GM12878 (cell line): ENCODE data around the gene ALG10B. TPM values are rescaled to one million over a fixed set of nuclear protein-coding genes. Genes with fewer than 3 reads are reported as not detected.

Experiments used
- ATAC-seq: fragments of 200-7000 bp; cut with Tn5 transposase; 3 replicates; pipeline ENCODE4 v1.9.1; 2020; ENCODE audit warnings: mild to moderate bottlenecking, moderate library complexity
- BruUV-seq: library from RNA; stranded (reverse); fragments of 400-500 nt; replicated peaks from 2 replicates; lab custom pipeline; 2021; lab: Mats Ljungman, UMichigan
- CTCF ChIA-PET: fragments of 300-600 bp; sonication (Branson Sonifier 250); formaldehyde crosslinking; extraction: SDS; loops from one replicate; lab custom pipeline; 2021; ENCODE audit warnings: inconsistent platforms; lab: Yijun Ruan, JAX
- POLR2A ChIA-PET: fragments of 350-600 bp; formaldehyde crosslinking; extraction: SDS; loops from one replicate; lab custom pipeline; 2021; ENCODE audit warnings: inconsistent platforms; lab: Charles Lee
- RAD21 ChIA-PET: fragments of 300-600 bp; sonication (Branson Sonifier 250); formaldehyde crosslinking; loops from one replicate; lab custom pipeline; 2023; ENCODE audit warnings: antibody characterized with exemption; ENCODE audit not compliant: unreplicated experiment; lab: Charles Lee
- SMC1A ChIA-PET: fragments of 300-600 bp; sonication (Branson Sonifier 250); formaldehyde crosslinking; loops from one replicate; lab custom pipeline; 2023; ENCODE audit not compliant: unreplicated experiment, uncharacterized antibody; lab: Charles Lee
- DNase-seq: peaks from one replicate; pipeline ENCODE4 v3.0.0-alpha.2; 2011; ENCODE audit warnings: low read depth, low spot score
- FAIRE-seq: peaks from 3 replicates; lab custom pipeline; 2011; peaks lifted over from hg19 to GRCh38; lab: Jason Lieb, UNC
- H2AFZ ChIP-seq: 2 replicates; pipeline ENCODE4 v1.6.0; 2011; ENCODE audit warnings: low read depth, low read length, control low read depth; ENCODE audit not compliant: control insufficient read depth
- H3K27ac ChIP-seq: 2 replicates; pipeline ENCODE4 v1.5.1; 2011; ENCODE audit warnings: control low read depth; ENCODE audit not compliant: control insufficient read depth, insufficient read depth
- H3K27me3 ChIP-seq, 2 experiments: replicated peaks in 1 of 2; 2 replicates each; pipeline versions ENCODE4 v1.6.0 to v1.6.1; 2011; ENCODE audit warnings: low read length in 1 of 2; ENCODE audit not compliant: control insufficient read depth in 2 of 2, insufficient read depth in 2 of 2
- H3K36me3 ChIP-seq, 2 experiments: 2 replicates each; pipeline ENCODE4 v1.5.1; 2011; ENCODE audit warnings: low read length in 1 of 2; ENCODE audit not compliant: control insufficient read depth in 2 of 2, insufficient read depth in 2 of 2
- H3K4me1 ChIP-seq: 2 replicates; pipeline ENCODE4 v1.6.1; 2011; ENCODE audit warnings: mild to moderate bottlenecking, low read length, moderate library complexity, mixed read lengths; ENCODE audit not compliant: control insufficient read depth, insufficient read depth
- H3K4me2 ChIP-seq: 2 replicates; pipeline ENCODE4 v1.6.0; 2011; ENCODE audit warnings: control low read depth; ENCODE audit not compliant: control insufficient read depth, insufficient read depth
- H3K4me3 ChIP-seq: fragments of 200-600 bp; sonication (generic); 2 replicates; pipeline ENCODE4 v1.5.1; 2016
- H3K79me2 ChIP-seq: 2 replicates; pipeline ENCODE4 v1.6.0; 2011; ENCODE audit warnings: low read length; ENCODE audit not compliant: control insufficient read depth, insufficient read depth
- H3K9ac ChIP-seq: 2 replicates; pipeline ENCODE4 v1.8.0; 2011; ENCODE audit warnings: low read length, control low read depth, mixed read lengths; ENCODE audit not compliant: control insufficient read depth, insufficient read depth
- H3K9me3 ChIP-seq: replicated peaks from 3 replicates; pipeline ENCODE4 v1.5.1; 2011; ENCODE audit warnings: mild to moderate bottlenecking, low read length; ENCODE audit not compliant: control insufficient read depth, insufficient read depth
- H4K20me1 ChIP-seq: 2 replicates; pipeline ENCODE4 v1.6.0; 2011; ENCODE audit not compliant: control insufficient read depth, insufficient read depth
- BACH1 ChIP-seq: fragments of 450-650 bp; IDR thresholded peaks from 2 replicates; pipeline ENCODE4 v1.6.1; 2017; ENCODE audit warnings: mild to moderate bottlenecking, borderline replicate concordance
- IKZF1 ChIP-seq: fragments of 450-650 bp; conservative IDR thresholded peaks from 2 replicates; pipeline ENCODE4 v1.6.1; 2017; ENCODE audit warnings: antibody characterized with exemption, mild to moderate bottlenecking
- NR2C1 ChIP-seq: fragments of 450-650 bp; IDR thresholded peaks from 2 replicates; pipeline ENCODE4 v1.6.1; 2017; ENCODE audit warnings: antibody characterized with exemption, mild to moderate bottlenecking, moderate library complexity
- PAX5 ChIP-seq: IDR thresholded peaks from 2 replicates; pipeline ENCODE4 v1.6.1; 2011; ENCODE audit warnings: low read depth, low read length, borderline replicate concordance
- SIN3A ChIP-seq: IDR thresholded peaks from 2 replicates; pipeline ENCODE4 v1.6.1; 2012; ENCODE audit warnings: low read depth, low read length, improper control_type of control experiment
- SP1 ChIP-seq: IDR thresholded peaks from one replicate; pipeline ENCODE4 v1.6.1; 2011; ENCODE audit warnings: low read depth, low read length
- SUPT20H ChIP-seq: IDR thresholded peaks from 2 replicates; pipeline ENCODE4 v1.6.1; 2011; ENCODE audit warnings: low read depth, mild to moderate bottlenecking, low read length, moderate library complexity, borderline replicate concordance; ENCODE audit not compliant: control insufficient read depth
- TARDBP ChIP-seq: IDR thresholded peaks from 2 replicates; pipeline ENCODE4 v1.6.1; 2016; ENCODE audit warnings: borderline replicate concordance
- WGBS: methylation state at CpG from one replicate; pipeline ENCODE4 v1.1.6; 2016; ENCODE audit warnings: low lambda C conversion rate; ENCODE audit not compliant: insufficient replicate concordance, insufficient coverage; ENCODE audit errors: missing lambda C conversion rate; 5-methylcytosine and 5-hydroxymethylcytosine counted together
- in situ Hi-C: fragments of 300-500 bp; cut with MboI; formaldehyde crosslinking; loops from 9 replicates; pipeline ENCODE4 v1.14.3; 2018; ENCODE audit warnings: mixed read lengths
- intact Hi-C: fragments of 100-400 bp; cut with micrococcal nuclease; formaldehyde crosslinking; loops from one replicate; pipeline ENCODE4 v1.14.2; 2022; ENCODE audit not compliant: unreplicated experiment
- polyA plus RNA-seq, 11 experiments: library from polyadenylated mRNA; depleted of rRNA in 4 of 11; unstranded in 6 of 11; stranded (reverse) in 5 of 11; fragments of >200 nt; fragmentation: Nextera tagmentation in 4 of 11; fragmentation: Illumina TruSeq in 1 of 11; extraction: Ambion mirVana in 4 of 11; extraction: Trizol in 1 of 11; gene quantifications; 1 replicate in 1 of 11; 2 replicates in 10 of 11; pipeline versions ENCODE4 v1.2.1 to v1.2.3, GENCODE V29; 2011 to 2016; ENCODE audit warnings: inconsistent platforms in 2 of 11, missing spikeins in 2 of 11, low read depth in 1 of 11
- total RNA-seq, 4 experiments: library from RNA; depleted of rRNA in 3 of 4; stranded (reverse); fragments of >200 nt in 3 of 4; fragmentation: Illumina TruSeq in 1 of 4; extraction: Trizol in 1 of 4; gene quantifications; 2 replicates each; pipeline versions ENCODE4 v1.2.1 to v1.2.3, GENCODE V29; 2013 to 2021
- TF ChIP-seq, protein P1 (sequence below): fragments of 150-350 bp; IDR thresholded peaks from 2 replicates; pipeline ENCODE4 v1.6.1; 2014; ENCODE audit warnings: mild to moderate bottlenecking, low read depth, low read length
- TF ChIP-seq, protein P2 (sequence below): IDR thresholded peaks from 2 replicates; pipeline ENCODE4 v1.6.1; 2012; ENCODE audit warnings: low read length, inconsistent platforms
- TF ChIP-seq, protein P3 (sequence below): fragments of 450-650 bp; formaldehyde crosslinking; IDR thresholded peaks from 2 replicates; pipeline ENCODE4 v1.4.0; 2020; ENCODE audit warnings: mild to moderate bottlenecking, moderate library complexity

ALG10B gene
- total and polyA plus RNA-seq, 10 of the 15 experiments (the other 5 are each of a cell fraction or from before 2014, with no cell fraction given) = 2.0 to 23.7 (median 8.8) TPM

DNA sequence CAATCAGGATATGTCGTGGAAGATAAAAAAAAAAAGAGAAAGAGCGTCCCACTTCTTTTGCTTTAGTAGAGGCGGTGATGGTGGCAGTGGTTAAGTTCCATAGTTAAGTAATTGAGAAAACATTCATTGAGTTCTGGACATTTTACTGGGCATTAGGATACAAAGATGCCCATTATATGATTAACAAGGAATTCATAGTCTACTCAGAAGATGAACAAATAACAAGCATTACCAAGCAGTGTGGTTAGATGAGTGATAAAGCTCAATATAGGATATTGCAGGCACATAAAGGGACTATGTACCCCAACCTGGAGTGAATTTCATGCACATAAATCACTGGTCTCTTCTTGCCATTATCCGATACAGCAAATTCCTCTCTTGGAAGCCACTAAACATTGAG, 53.7 kb downstream of the ALG10B start:
- H3K79me2 ChIP-seq = no peaks in the 10 kb centered on the region
- no peak for ATAC-seq
- H4K20me1 ChIP-seq = no peaks in the 10 kb centered on the region
- POLR2A ChIA-PET = no interaction called here
- in situ Hi-C loops (no loop called here), intact Hi-C loops (no loop called here)
- H3K9ac ChIP-seq = no peak overlapping the region
- SMC1A ChIA-PET = no interaction called here
- no peaks in the 10 kb centered on the region for H3K9me3 ChIP-seq
- H3K36me3 ChIP-seq = no peaks in the 10 kb centered on the region
- CTCF ChIA-PET = interaction anchor here (0.6 kb wide), 1 partner anchor 218 kb away, joined by 4 read pairs; no protein-coding TSS in a partner anchor
- no TSS peak for BruUV-seq
- H3K27ac ChIP-seq = no peak overlapping the region
- WGBS = 52% methylated on average over 4 of the region's 4 CpGs
- no peaks in the 10 kb centered on the region for H3K27me3 ChIP-seq
- RAD21 ChIA-PET = interaction anchor here (0.6 kb wide), 1 partner anchor 540 kb away, joined by 3 read pairs; no protein-coding TSS in a partner anchor
- no peaks in the 10 kb centered on the region for H3K4me1 ChIP-seq
- no peak overlapping the region for H3K4me3 ChIP-seq
- H3K4me2 ChIP-seq = no peak overlapping the region
- DNase-seq = no peak
- no peak for FAIRE-seq
- H2AFZ ChIP-seq = no peak overlapping the region
- TF ChIP-seq SP1 (no peak), NR2C1 (no peak), SUPT20H (no peak), IKZF1 (no peak), BACH1 (no peak), TARDBP (no peak), PAX5 (no peak), SIN3A (no peak)
- TF ChIP-seq, protein P1, sequence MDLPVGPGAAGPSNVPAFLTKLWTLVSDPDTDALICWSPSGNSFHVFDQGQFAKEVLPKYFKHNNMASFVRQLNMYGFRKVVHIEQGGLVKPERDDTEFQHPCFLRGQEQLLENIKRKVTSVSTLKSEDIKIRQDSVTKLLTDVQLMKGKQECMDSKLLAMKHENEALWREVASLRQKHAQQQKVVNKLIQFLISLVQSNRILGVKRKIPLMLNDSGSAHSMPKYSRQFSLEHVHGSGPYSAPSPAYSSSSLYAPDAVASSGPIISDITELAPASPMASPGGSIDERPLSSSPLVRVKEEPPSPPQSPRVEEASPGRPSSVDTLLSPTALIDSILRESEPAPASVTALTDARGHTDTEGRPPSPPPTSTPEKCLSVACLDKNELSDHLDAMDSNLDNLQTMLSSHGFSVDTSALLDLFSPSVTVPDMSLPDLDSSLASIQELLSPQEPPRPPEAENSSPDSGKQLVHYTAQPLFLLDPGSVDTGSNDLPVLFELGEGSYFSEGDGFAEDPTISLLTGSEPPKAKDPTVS = no peak
- TF ChIP-seq, protein P2, sequence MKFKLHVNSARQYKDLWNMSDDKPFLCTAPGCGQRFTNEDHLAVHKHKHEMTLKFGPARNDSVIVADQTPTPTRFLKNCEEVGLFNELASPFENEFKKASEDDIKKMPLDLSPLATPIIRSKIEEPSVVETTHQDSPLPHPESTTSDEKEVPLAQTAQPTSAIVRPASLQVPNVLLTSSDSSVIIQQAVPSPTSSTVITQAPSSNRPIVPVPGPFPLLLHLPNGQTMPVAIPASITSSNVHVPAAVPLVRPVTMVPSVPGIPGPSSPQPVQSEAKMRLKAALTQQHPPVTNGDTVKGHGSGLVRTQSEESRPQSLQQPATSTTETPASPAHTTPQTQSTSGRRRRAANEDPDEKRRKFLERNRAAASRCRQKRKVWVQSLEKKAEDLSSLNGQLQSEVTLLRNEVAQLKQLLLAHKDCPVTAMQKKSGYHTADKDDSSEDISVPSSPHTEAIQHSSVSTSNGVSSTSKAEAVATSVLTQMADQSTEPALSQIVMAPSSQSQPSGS = no peak
- TF ChIP-seq, protein P3, sequence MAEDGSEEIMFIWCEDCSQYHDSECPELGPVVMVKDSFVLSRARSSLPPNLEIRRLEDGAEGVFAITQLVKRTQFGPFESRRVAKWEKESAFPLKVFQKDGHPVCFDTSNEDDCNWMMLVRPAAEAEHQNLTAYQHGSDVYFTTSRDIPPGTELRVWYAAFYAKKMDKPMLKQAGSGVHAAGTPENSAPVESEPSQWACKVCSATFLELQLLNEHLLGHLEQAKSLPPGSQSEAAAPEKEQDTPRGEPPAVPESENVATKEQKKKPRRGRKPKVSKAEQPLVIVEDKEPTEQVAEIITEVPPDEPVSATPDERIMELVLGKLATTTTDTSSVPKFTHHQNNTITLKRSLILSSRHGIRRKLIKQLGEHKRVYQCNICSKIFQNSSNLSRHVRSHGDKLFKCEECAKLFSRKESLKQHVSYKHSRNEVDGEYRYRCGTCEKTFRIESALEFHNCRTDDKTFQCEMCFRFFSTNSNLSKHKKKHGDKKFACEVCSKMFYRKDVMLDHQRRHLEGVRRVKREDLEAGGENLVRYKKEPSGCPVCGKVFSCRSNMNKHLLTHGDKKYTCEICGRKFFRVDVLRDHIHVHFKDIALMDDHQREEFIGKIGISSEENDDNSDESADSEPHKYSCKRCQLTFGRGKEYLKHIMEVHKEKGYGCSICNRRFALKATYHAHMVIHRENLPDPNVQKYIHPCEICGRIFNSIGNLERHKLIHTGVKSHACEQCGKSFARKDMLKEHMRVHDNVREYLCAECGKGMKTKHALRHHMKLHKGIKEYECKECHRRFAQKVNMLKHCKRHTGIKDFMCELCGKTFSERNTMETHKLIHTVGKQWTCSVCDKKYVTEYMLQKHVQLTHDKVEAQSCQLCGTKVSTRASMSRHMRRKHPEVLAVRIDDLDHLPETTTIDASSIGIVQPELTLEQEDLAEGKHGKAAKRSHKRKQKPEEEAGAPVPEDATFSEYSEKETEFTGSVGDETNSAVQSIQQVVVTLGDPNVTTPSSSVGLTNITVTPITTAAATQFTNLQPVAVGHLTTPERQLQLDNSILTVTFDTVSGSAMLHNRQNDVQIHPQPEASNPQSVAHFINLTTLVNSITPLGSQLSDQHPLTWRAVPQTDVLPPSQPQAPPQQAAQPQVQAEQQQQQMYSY (CRISPR knock-in tag) = no peak
